K562 (cell line): Measurements from ENCODE around the gene PPP4R3A. TPM values are rescaled to one million over a fixed set of nuclear protein-coding genes. Genes with fewer than 3 reads are reported as not detected.

ENCODE experiments used
- ESRRA ChIP-seq: fragments of 450-650 bp; IDR thresholded peaks from 2 replicates; pipeline ENCODE4 v1.6.1; 2014; ENCODE audit warnings: low read depth, mild to moderate bottlenecking, moderate library complexity, borderline replicate concordance
- ETS2 ChIP-seq: IDR thresholded peaks from 2 replicates; pipeline ENCODE4 v1.6.1; 2016; ENCODE audit warnings: borderline replicate concordance, missing genetic modification characterization, mild to moderate bottlenecking, moderate library complexity, missing compliant biosample characterization; ENCODE audit not compliant: poor library complexity, severe bottlenecking
- FOXJ3 ChIP-seq: sonication (generic); formaldehyde crosslinking; IDR thresholded peaks from 2 replicates; pipeline ENCODE4 v1.4.0; 2020; ENCODE audit warnings: mild to moderate bottlenecking, missing genetic modification reagents
- GTF2E2 ChIP-seq: fragments of 200-800 bp; sonication (Bioruptor generic); IDR thresholded peaks from 2 replicates; pipeline ENCODE4 v1.6.1; 2016; ENCODE audit warnings: missing genetic modification characterization, missing compliant biosample characterization
- MCM7 ChIP-seq, 2 experiments: fragments of 450-650 bp; IDR thresholded peaks; 2 replicates each; pipeline ENCODE4 v1.6.1; 2016 to 2018
- SLC30A9 ChIP-seq: fragments of 250-450 bp; sonication (Bioruptor Pico); IDR thresholded peaks from 2 replicates; pipeline ENCODE4 v1.8.0; 2022; ENCODE audit warnings: mild to moderate bottlenecking, moderate library complexity
- TAF7 ChIP-seq: fragments of 450-650 bp; IDR thresholded peaks from 2 replicates; pipeline ENCODE4 v1.6.1; 2016; ENCODE audit warnings: missing genetic modification characterization, missing compliant biosample characterization
- ZNF143 ChIP-seq: sonication (generic); formaldehyde crosslinking; IDR thresholded peaks from 2 replicates; pipeline ENCODE4 v1.9.0; 2022; ENCODE audit warnings: mild to moderate bottlenecking, missing genetic modification reagents
- ZNF507 ChIP-seq: conservative IDR thresholded peaks from 2 replicates; pipeline ENCODE4 v1.6.1; 2017; ENCODE audit warnings: missing genetic modification characterization, missing compliant biosample characterization
- polyA plus RNA-seq, 8 experiments: library from polyadenylated mRNA; depleted of rRNA in 4 of 8; stranded (reverse) in 5 of 8; unstranded in 3 of 8; fragments of >200 nt; fragmentation: Nextera tagmentation in 2 of 8; fragmentation: Illumina TruSeq in 1 of 8; extraction: Ambion mirVana in 2 of 8; extraction: Trizol in 1 of 8; gene quantifications; 2 replicates each; pipeline versions ENCODE4 v1.2.1 to v1.2.3, GENCODE V29; 2011 to 2014; ENCODE audit warnings: inconsistent platforms in 1 of 8, missing spikeins in 1 of 8
- total RNA-seq, 7 experiments: library from RNA; depleted of rRNA in 6 of 7; stranded (reverse); fragments of >200 nt in 6 of 7; fragmentation: Illumina TruSeq in 2 of 7; extraction: Trizol in 2 of 7; gene quantifications; 2 replicates each; pipeline versions ENCODE4 v1.2.1 to v1.2.3, GENCODE V29; 2011 to 2021; ENCODE audit warnings: low replicate concordance in 1 of 7
- TF ChIP-seq, protein P1 (sequence below): fragments of 250-450 bp; sonication (Bioruptor Pico); IDR thresholded peaks from 2 replicates; pipeline ENCODE4 v1.4.0; 2020; ENCODE audit warnings: mild to moderate bottlenecking
- TF ChIP-seq, protein P2 (sequence below): fragments of 250-450 bp; sonication (Bioruptor Pico); IDR thresholded peaks from 2 replicates; pipeline ENCODE4 v1.8.0; 2021; ENCODE audit warnings: borderline replicate concordance, mild to moderate bottlenecking, moderate library complexity; ENCODE audit not compliant: poor library complexity, severe bottlenecking
- TF ChIP-seq, protein P3 (sequence below): fragments of 450-650 bp; IDR thresholded peaks from 2 replicates; pipeline ENCODE4 v1.6.1; 2016; ENCODE audit warnings: mild to moderate bottlenecking
- TF ChIP-seq, protein P4 (sequence below): fragments of 450-650 bp; IDR thresholded peaks from 2 replicates; pipeline ENCODE4 v1.6.1; 2017; ENCODE audit warnings: antibody characterized with exemption
- TF ChIP-seq, protein P5 (sequence below): fragments of 200-800 bp; sonication (Bioruptor generic); IDR thresholded peaks from 2 replicates; pipeline ENCODE4 v1.6.1; 2016; ENCODE audit warnings: missing genetic modification characterization, missing compliant biosample characterization

PPP4R3A gene
- total and polyA plus RNA-seq, 9 of the 15 experiments (the other 6 are each of a cell fraction or from before 2014, with no cell fraction given) = 9.5 to 54.9 (median 44.9) TPM

DNA sequence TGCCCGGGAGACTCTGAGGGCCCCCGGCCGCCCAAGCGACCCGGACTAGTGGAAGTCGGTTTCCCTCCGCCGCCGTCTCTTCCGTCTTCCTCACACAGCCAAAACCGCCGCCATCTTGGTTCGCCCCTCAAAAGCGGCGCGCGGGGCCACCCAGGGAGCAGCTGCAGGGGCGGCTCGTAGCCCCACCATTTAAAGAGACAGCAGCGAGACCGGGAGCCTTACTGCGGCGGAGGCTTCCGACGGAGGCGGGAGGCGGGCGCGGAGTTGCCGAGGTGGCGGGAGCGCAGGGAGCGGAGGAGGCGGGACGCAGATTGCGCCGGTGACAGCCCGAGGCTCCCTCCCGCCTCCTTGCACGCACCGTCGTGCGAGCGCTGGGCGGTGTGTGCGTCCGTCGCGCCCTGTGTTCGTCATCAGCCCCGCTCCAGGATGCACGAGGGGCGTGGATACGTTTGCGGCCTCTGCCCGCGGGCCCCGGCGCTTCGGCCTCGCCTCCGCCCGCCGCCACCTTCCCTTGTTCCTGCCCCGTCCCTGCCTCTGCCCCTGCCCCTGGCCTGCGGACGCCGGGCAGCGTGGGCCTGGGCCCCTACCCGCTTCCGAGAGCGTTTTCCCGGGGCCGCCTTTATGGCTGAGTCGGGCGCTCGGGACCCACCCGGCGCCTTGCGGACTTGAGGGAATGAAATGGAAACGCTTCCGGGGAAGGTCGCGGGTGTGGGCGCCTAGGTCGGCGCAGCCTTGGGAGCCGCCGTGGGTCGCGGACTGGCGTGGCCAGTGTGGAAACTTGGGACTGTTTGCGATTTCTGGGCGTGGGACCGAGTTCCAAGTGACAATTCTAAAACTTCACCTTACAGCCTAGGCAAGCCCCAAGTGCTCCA is at the start of gene PPP4R3A (continued):
- TF ChIP-seq, protein P1, sequence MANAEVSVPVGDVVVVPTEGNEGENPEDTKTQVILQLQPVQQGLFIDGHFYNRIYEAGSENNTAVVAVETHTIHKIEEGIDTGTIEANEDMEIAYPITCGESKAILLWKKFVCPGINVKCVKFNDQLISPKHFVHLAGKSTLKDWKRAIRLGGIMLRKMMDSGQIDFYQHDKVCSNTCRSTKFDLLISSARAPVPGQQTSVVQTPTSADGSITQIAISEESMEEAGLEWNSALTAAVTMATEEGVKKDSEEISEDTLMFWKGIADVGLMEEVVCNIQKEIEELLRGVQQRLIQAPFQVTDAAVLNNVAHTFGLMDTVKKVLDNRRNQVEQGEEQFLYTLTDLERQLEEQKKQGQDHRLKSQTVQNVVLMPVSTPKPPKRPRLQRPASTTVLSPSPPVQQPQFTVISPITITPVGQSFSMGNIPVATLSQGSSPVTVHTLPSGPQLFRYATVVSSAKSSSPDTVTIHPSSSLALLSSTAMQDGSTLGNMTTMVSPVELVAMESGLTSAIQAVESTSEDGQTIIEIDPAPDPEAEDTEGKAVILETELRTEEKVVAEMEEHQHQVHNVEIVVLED (CRISPR knock-in tag) = peak; percentile 98
- TF ChIP-seq, protein P2, sequence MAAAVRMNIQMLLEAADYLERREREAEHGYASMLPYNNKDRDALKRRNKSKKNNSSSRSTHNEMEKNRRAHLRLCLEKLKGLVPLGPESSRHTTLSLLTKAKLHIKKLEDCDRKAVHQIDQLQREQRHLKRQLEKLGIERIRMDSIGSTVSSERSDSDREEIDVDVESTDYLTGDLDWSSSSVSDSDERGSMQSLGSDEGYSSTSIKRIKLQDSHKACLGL = no peak
- TF ChIP-seq, protein P3, sequence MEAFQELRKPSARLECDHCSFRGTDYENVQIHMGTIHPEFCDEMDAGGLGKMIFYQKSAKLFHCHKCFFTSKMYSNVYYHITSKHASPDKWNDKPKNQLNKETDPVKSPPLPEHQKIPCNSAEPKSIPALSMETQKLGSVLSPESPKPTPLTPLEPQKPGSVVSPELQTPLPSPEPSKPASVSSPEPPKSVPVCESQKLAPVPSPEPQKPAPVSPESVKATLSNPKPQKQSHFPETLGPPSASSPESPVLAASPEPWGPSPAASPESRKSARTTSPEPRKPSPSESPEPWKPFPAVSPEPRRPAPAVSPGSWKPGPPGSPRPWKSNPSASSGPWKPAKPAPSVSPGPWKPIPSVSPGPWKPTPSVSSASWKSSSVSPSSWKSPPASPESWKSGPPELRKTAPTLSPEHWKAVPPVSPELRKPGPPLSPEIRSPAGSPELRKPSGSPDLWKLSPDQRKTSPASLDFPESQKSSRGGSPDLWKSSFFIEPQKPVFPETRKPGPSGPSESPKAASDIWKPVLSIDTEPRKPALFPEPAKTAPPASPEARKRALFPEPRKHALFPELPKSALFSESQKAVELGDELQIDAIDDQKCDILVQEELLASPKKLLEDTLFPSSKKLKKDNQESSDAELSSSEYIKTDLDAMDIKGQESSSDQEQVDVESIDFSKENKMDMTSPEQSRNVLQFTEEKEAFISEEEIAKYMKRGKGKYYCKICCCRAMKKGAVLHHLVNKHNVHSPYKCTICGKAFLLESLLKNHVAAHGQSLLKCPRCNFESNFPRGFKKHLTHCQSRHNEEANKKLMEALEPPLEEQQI = no peak
- no peak for TF ChIP-seq SLC30A9
- no peak; the same call in 1 of the 2 replicates for TF ChIP-seq ESRRA
- no peak for TF ChIP-seq ETS2 (tag)
- TF ChIP-seq TAF7 = peak; percentile 97
- TF ChIP-seq MCM7 (IDR thresholded peaks at IDR 0.05) = no peak
- TF ChIP-seq, protein P4, sequence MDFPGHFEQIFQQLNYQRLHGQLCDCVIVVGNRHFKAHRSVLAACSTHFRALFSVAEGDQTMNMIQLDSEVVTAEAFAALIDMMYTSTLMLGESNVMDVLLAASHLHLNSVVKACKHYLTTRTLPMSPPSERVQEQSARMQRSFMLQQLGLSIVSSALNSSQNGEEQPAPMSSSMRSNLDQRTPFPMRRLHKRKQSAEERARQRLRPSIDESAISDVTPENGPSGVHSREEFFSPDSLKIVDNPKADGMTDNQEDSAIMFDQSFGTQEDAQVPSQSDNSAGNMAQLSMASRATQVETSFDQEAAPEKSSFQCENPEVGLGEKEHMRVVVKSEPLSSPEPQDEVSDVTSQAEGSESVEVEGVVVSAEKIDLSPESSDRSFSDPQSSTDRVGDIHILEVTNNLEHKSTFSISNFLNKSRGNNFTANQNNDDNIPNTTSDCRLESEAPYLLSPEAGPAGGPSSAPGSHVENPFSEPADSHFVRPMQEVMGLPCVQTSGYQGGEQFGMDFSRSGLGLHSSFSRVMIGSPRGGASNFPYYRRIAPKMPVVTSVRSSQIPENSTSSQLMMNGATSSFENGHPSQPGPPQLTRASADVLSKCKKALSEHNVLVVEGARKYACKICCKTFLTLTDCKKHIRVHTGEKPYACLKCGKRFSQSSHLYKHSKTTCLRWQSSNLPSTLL = no peak
- TF ChIP-seq, protein P5, sequence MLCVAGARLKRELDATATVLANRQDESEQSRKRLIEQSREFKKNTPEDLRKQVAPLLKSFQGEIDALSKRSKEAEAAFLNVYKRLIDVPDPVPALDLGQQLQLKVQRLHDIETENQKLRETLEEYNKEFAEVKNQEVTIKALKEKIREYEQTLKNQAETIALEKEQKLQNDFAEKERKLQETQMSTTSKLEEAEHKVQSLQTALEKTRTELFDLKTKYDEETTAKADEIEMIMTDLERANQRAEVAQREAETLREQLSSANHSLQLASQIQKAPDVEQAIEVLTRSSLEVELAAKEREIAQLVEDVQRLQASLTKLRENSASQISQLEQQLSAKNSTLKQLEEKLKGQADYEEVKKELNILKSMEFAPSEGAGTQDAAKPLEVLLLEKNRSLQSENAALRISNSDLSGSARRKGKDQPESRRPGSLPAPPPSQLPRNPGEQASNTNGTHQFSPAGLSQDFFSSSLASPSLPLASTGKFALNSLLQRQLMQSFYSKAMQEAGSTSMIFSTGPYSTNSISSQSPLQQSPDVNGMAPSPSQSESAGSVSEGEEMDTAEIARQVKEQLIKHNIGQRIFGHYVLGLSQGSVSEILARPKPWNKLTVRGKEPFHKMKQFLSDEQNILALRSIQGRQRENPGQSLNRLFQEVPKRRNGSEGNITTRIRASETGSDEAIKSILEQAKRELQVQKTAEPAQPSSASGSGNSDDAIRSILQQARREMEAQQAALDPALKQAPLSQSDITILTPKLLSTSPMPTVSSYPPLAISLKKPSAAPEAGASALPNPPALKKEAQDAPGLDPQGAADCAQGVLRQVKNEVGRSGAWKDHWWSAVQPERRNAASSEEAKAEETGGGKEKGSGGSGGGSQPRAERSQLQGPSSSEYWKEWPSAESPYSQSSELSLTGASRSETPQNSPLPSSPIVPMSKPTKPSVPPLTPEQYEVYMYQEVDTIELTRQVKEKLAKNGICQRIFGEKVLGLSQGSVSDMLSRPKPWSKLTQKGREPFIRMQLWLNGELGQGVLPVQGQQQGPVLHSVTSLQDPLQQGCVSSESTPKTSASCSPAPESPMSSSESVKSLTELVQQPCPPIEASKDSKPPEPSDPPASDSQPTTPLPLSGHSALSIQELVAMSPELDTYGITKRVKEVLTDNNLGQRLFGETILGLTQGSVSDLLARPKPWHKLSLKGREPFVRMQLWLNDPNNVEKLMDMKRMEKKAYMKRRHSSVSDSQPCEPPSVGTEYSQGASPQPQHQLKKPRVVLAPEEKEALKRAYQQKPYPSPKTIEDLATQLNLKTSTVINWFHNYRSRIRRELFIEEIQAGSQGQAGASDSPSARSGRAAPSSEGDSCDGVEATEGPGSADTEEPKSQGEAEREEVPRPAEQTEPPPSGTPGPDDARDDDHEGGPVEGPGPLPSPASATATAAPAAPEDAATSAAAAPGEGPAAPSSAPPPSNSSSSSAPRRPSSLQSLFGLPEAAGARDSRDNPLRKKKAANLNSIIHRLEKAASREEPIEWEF = no peak
- TF ChIP-seq GTF2E2 = peak; percentile 88; the same call in 1 of the 2 replicates
- TF ChIP-seq ZNF507 (tag) = no peak
- 0 out of 2 replicates have a peak, but pooled peaks have one; percentile 28 for TF ChIP-seq ZNF143 (CRISPR knock-in tag)
- TF ChIP-seq FOXJ3 (CRISPR knock-in tag) = no peak
